T-helper 9 cell (primary cell): Measurements from ENCODE around the gene SF3A2.
A peak's percentile ranks its signal among the peaks of the same experiment; 100 is the strongest.
"Not testable (repeated sequence)": the region's sequence is repeated elsewhere in the genome, so short reads cannot be mapped to it uniquely, and the experiment has no call there.

ENCODE experiments used
- DNase-seq: peaks from one replicate; pipeline ENCODE4 v3.0.0-alpha.2; 2020

Gene SF3A2

DNA sequence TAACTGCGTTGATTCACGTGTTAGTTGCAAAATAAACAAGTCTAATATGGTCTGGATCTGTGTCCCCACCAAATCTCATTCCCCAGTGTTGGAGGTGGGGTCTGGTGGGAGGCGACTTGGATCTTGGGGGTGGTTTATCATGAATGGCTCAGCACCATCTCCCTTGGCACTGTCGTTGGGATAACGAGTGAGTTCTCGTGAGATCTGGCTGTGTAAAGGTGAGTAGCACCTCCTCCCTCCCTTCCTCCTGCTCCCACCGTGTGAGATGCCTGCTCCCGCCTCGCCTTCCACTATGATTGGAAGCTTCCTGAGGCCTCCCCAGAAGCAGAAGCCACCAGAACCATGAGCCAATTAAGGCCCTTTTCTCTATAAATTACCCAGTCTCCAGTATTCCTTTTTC lies 40.5 kb downstream of the SF3A2 start:
- no peak for DNase-seq

DNA sequence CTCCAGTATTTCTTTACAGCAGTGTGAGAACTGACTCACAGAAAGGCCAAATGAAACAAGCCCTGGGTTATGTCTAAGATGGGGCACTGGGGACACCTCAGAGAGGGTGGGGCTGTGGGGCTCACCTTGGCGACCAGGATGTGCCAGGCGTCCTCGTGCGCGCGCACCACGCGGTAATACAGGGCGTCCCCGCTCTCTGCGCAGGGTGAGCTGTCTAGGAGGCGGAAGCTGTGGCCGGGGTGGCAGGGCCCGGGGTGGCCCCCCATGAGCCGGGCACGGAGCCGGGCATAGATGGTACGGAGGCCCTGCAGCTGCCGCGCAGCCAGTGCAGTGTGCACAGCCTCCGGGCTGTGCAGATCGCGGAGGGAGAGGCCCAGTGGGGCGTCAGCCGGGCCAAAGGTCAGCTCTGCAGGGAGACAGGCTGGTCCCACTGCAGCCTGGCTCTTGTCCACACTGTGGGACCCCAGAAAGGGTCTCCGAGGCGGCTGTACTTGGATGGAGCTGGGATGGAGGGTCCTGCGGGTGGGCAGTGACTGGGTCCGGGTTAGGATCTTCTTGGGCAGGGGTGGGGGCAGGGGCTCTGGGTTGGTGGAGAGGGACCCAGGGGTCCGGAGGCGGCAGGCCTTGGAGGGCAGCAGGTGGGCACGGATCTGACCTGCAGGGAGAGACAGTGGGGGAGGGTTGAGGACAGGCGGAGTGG lies 42.0 kb downstream of the SF3A2 start:
- no peak for DNase-seq

- DNase-seq: no peak
Observed at GRCh38 chr19:2280633-2281264, 44.1 kb downstream of the SF3A2 start.

GRCh38 chr19:2281265-2282061 lies 44.8 kb downstream of the SF3A2 start:
- DNase-seq: not testable (repeated sequence)

DNA sequence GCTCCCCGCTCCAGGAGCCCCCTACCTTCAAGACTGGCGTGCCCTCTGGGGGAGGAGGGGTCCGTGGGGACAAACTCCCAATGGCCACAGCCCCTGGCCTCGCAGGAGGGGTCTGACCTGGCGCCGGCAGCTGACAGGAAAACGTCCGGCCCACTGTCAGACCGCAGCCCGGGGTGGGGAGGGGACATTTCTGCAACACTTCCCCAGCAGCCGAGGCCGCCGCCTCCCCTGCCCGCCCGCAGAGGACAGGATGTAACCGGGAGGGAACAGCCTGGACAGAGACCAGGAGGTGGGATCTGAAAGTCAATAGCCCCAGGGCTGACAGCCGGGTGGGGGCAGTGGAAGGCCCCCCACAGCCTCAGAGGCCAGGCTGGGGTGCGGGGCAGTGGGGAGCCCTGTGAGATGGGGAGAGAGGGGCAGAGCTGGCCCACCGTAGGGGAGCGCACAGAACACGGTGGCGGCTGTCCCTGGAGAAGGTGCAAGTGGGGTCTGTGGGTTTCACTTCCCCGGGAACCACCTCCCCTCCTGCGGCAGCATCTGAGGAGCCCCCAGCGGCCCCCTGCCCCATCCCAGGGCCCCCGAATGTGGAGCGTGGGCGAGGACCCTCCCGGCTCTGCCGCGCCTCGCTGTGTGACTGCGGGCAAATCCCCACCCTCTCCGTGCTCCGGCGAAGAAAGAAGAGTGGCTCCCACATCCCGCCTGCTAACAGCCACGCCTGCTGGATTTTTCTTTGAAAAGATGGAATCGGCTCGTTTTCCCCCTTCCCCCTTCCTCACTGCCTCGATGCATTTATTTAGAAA lies 45.6 kb downstream of the SF3A2 start, which contains the start of gene PEAK3:
Gene PEAK3 (minus strand): TSS at position 114 of the 800 bp plus-strand sequence. CDS start 1,244 bp downstream, outside the sequence.
- DNase-seq: no peak

- no peak for DNase-seq
Observed at GRCh38 chr19:2282862-2283237, 46.2 kb downstream of the SF3A2 start.

DNA sequence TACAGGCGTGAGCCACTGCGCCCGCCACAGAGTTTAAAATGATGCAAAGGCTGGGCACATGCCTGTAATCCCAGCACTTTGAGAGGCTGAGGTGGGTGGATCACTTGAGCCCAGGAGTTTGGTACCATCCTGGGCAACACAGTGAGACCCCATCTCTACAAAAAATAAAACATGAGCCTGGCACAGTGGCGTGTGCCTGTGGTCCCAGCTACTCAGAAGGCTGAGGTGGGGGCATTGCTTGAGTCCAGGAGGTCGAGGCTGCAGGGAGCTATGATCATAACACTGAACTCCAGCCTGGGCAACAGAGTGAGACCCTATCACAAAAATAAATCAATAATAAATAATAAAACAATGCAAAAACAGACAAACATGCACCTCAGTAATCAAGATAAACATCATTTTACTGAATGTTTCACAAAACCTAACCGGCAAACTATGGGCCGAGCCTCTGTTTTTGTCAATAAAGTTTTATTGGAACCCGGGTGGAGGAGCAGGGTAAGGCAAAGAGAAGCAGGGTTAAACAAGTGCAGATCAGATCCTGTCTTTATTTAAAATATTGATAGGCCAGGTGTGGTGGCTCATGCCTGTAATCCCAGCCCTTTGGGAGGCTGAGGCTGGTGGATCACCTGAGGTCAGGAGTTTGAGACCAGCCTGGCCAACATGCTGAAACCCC lies 47.3 kb downstream of the SF3A2 start:
- DNase-seq: no peak

- no peak for DNase-seq
Observed at GRCh38 chr19:2286402-2287140, 49.9 kb downstream of the SF3A2 start.

- DNase-seq: no peak
Observed at GRCh38 chr19:2287585-2288337, 51.1 kb downstream of the SF3A2 start.

- no peak for DNase-seq
Observed at GRCh38 chr19:2288338-2288817, 51.8 kb downstream of the SF3A2 start.

- no peak for DNase-seq
Observed at GRCh38 chr19:2288818-2289713, 52.4 kb downstream of the SF3A2 start.

DNA sequence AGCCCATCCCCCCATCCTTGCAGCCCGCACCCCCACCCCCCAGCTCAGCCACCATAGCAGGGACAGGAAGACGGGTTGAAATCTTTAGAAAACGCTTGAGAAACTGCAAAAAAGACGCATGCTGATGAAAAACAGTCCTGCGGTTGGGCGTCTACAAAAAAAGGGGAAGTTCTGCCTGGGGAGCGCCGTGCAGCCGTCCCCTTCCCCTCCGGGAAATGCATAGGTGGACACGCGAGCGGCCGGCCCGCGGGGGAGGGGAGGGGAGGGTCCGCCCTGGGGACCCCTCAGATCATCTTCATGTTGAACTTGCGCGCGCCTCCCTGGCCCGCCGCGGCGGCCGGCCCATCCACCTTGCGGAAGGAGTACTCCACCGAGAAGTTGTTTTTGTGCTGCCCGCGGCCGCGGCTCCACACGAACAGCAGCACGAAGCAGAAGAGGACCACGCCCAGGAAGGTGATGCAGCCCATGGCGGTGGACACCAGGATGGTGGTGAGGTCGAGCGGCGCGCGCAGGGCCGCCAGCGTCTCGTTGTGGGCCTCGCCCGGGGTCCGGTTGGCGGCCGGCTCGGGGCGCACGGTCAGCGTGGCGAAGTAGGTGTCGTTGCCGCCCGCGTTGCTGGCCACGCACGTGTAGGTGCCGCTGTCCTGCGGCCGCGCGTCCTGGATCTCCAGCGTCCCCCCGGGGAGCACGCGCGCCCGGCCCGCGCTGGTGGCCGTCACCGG lies 53.3 kb downstream of the SF3A2 start:
- peak; percentile 38 for DNase-seq

- no peak for DNase-seq
Observed at GRCh38 chr19:2290441-2291184, 54.0 kb downstream of the SF3A2 start.

DNA sequence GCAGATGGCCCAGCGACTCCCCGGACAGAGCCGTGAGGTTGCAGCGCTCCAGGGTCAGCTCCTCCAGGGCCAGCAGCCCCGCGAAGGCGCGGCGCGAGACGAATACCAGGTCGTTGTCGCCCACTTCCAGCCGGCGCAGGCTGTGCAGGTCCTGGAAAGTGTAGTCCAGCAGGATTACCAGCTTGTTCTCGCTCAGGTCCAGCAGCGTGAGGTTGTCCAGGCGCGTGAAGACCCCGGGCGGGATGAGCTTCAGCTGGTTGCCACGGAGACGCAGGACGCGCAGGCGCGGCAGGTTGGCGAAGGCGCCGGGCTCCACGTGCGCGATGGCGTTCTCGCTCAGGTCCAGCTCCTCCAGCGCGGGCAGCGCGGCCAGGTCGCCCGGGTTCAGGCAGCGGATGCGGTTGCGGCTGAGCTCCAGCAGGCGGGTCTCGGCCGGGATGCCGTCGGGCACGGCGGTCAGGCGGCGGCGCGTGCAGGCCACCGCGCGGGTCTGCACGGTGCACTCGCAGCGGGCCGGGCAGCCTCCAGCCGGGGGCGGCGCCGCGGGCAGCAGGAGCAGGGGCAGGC lies 54.6 kb downstream of the SF3A2 start:
- no peak for DNase-seq

GRCh38 chr19:2294687-2295335 lies 58.2 kb downstream of the SF3A2 start:
- DNase-seq: no peak

DNA sequence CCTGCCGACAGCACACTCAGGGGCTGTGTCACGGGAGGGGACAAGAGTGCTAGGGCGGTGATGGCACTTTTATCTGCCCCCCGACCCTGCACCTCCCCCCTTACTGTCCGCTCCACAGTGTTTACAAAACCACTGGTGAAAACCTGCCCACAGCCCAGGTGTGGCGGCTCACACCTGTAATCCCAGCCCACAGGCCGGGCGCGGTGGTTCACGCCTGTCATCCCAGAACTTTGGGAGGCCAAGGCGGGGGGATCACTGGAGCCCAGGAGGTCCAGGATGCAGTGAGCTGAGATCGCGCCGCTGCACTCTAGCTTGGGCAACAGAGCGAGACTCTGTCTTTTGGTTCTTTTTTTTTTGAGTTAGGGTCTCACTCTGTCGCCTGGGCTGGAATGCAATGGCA lies 59.5 kb downstream of the SF3A2 start:
- no peak for DNase-seq
